IPS-18a (cell line): ENCODE results near the gene SLC4A7.
"Not testable (repeated sequence)": the region's sequence is repeated elsewhere in the genome, so short reads cannot be mapped to it uniquely, and the experiment has no call there.

Source experiments
- H3K27ac ChIP-seq: one replicate; pipeline ENCODE4 v1.5.1; 2013; ENCODE audit warnings: low read length
- H3K27me3 ChIP-seq: one replicate; pipeline ENCODE4 v1.6.1; 2013; ENCODE audit warnings: mild to moderate bottlenecking, low read length; ENCODE audit not compliant: control insufficient read depth, insufficient read depth
- H3K36me3 ChIP-seq: one replicate; pipeline ENCODE4 v1.6.1; 2013; ENCODE audit warnings: low read depth, low read length; ENCODE audit not compliant: control insufficient read depth
- H3K4me1 ChIP-seq: one replicate; pipeline ENCODE4 v1.6.1; 2013; ENCODE audit warnings: low read depth, low read length; ENCODE audit not compliant: control insufficient read depth
- H3K4me3 ChIP-seq: one replicate; pipeline ENCODE4 v1.5.1; 2013; ENCODE audit warnings: low read length
- H3K9ac ChIP-seq: one replicate; pipeline ENCODE4 v1.6.1; 2013; ENCODE audit warnings: mild to moderate bottlenecking, low read length, moderate library complexity
- H3K9me3 ChIP-seq: one replicate; pipeline ENCODE4 v1.6.1; 2013; ENCODE audit warnings: low read depth, low read length; ENCODE audit not compliant: control insufficient read depth

Gene SLC4A7

DNA sequence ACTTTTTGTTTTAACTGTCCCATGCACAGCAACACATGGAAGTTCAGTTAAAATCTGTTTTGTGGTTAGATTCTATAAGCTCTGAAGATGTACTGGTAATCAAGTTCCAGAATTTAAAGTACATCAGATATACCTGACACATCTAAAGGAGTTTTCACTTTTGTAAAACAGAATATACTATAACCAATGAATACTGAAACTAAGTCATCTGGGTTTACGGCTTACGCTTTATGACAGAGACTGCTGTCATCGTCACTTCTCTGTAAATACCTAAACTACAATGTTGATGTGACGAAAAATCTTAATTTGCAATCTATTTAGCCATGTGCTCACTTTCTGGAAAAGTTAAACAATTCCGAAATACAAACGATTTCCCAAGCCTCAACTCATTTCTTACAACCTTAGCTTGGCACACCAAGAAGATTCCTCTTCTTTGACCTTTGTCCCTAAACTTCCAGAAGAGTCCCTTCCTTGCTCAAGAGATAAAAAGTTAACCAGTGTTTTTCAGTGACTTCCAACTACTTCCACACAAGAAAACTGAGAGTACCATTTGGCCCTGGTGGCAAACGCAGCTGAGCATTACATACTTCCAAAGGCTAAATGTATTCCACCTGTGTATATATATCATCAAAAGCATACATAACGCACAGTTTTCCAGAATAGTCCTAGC lies 58.2 kb downstream of the SLC4A7 start:
- no peak overlapping the region for H3K27ac ChIP-seq
- H3K27me3 ChIP-seq: no peaks in the 10 kb centered on the region
- no peak overlapping the region for H3K4me3 ChIP-seq
- no peak overlapping the region for H3K9ac ChIP-seq
- H3K4me1 ChIP-seq: no peaks in the 10 kb centered on the region
- H3K9me3 ChIP-seq: no peaks in the 10 kb centered on the region
- H3K36me3 ChIP-seq: peaks cover 46% of the 10 kb centered on the region

DNA sequence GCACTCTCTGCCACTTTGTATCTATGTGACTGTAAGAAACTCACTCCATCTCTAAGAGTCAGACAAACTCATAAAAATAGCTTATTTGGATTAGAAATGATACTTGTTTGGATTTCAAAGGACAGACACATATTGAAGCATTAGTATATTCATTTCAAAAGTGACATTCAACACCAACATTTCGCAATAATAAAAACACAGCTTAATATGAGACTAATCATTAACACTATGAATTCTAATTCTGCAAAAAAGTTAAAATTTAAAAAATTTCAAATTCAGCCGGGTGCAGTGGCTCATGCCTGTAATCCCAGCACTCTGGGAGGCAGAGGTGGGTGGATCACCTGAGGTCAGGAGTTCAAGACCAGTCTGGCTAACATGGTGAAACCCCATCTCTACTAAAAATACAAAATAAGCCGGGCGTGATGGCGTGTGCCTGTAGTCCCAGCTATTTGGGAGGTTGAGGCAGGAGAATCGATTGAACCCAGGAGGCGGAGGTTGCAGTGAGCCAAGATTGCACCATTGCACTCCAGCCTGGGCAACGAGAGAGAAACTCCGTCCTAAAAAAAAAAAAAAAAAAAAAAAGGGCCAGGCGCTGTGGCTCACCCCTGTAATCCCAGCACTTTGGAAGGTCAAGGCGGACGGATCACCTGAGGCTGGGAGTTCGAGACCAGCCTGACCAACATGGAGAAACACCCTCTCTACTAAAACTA lies 59.2 kb downstream of the SLC4A7 start:
- H3K27me3 ChIP-seq, H3K9me3 ChIP-seq, H3K4me1 ChIP-seq, H3K4me3 ChIP-seq, H3K9ac ChIP-seq, H3K27ac ChIP-seq: not testable (repeated sequence)
- H3K36me3 ChIP-seq: peaks cover 53% of the 10 kb centered on the region

DNA sequence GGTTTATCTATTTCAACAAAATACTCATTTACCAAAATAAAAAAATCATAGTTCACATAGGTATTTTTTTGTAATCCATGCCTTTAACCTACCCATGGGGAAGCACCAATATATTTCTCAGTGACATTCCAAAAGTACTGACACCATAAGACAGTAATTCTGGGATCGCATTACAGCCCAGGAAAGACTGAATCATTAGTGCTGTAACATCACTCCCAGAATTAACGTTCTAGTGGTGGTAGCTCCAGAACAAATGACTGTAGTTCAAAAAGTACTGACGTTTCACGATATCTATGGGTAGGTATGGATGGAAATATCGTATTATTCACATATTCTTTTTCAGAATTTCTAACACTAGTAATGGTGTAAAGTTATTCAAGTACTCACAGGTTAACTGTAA lies 60.7 kb downstream of the SLC4A7 start:
- Histone ChIP-seq H3K9ac (no peak overlapping the region), H3K4me1 (no peaks in the 10 kb centered on the region), H3K27ac (no peak overlapping the region), H3K9me3 (no peaks in the 10 kb centered on the region), H3K4me3 (no peak overlapping the region), H3K27me3 (no peaks in the 10 kb centered on the region), H3K36me3 (peaks cover 64% of the 10 kb centered on the region)

DNA sequence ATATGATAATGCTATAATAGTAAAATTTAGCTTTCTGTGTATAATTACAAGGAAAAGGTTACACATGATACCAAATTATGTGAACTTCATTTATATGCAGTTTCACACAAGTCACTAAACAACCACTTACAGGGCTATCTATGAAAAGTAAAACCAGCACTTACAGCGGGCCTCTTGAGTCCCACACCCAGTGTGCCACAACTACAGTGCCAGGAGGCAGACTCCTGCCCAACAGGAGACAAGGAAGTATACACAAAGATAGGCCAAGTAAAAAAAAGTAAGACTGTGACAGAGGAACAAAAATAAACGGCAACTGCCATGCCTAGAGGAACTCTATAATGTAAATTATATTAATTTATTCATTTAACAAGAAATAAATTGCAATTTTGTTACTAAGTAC lies 61.6 kb downstream of the SLC4A7 start:
- Histone ChIP-seq H3K36me3 (peaks cover 68% of the 10 kb centered on the region), H3K9me3 (no peaks in the 10 kb centered on the region)

DNA sequence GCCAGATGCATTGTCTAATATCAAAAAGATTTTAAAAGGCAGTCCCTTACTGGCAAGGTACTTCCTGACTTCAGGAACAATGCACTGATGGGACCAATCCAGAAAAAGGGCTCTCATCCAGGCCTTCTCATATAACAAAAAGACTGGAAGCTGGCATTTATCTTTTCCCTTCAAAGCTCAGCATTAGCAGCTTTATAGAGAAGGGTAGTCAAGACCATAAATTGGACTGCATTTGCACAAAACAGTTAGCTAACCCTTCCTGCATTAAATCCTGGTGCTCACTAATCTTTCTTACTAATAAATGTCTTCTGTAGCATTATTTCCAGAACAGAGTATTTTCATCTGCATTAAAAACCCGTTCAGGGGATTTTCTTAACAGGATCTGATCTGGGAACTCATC lies 69.0 kb downstream of the SLC4A7 start:
- Histone ChIP-seq H3K9ac (no peak overlapping the region), H3K36me3 (peaks cover 63% of the 10 kb centered on the region), H3K4me3 (no peak overlapping the region), H3K9me3 (no peaks in the 10 kb centered on the region), H3K4me1 (no peaks in the 10 kb centered on the region), H3K27me3 (no peaks in the 10 kb centered on the region), H3K27ac (no peak overlapping the region)

More for the DNA sequence above, 61.6 kb downstream of the SLC4A7 start:
- Histone ChIP-seq H3K27me3 (no peaks in the 10 kb centered on the region), H3K27ac (no peak overlapping the region), H3K9ac (no peak overlapping the region), H3K4me3 (no peak overlapping the region), H3K4me1 (no peaks in the 10 kb centered on the region)

DNA sequence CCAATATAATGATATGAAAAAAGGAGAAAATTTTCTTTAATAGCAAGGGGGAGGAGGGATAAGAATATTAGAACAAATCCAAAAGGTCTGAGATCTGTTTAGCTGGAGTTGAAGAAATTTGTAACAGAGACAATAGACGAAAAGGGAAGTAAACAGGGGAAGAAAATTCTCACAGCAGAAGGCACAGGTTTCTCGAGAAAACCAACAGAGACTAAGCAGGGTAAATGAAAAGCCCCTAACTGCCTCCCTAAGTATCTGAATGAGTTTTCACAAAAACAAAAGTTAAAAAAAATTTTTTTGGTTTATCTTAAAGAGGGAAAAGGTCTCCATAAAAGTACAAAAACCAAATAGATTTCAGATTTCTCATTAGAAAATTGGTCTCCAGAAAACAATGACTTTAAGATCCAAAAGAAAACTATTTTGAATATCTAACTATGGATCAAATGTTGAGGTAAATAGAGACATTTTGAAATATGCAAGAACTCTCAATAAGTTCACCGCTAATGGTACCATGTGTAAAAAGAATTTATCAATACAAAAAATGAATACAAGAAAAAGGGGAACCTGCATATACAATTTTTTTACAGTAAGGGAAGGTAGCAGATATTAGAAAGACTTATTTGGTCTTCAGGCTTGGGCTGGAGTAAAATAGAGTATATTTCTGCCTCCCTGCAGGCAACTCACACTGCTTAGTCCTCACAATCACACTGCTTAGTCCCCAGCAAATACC lies 91.1 kb downstream of the SLC4A7 start:
- no peaks in the 10 kb centered on the region for H3K4me1 ChIP-seq
- H3K27ac ChIP-seq: no peak overlapping the region
- H3K4me3 ChIP-seq: no peak overlapping the region
- H3K36me3 ChIP-seq: peaks cover 69% of the 10 kb centered on the region
- no peaks in the 10 kb centered on the region for H3K27me3 ChIP-seq
- no peak overlapping the region for H3K9ac ChIP-seq
- no peaks in the 10 kb centered on the region for H3K9me3 ChIP-seq

DNA sequence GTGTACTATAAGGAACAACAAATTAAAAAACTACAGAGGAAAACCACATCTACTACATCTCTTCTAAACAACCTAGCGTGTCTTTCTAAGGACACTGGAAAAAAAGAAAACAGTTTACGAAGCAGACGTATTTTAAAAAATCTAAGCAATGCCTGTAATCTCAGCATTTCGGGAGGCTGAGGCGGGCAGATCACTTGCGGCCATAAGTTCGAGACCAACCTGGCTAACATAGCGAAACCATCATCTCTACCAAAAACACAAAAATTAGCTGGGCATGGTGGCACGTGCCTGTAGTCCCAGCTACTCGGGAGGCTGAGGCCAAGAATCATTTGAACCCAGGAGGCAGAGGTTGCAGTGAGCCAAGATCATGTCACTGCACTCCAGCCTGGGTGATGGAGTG lies 91.8 kb downstream of the SLC4A7 start:
- H3K27ac ChIP-seq, H3K4me3 ChIP-seq, H3K9ac ChIP-seq, H3K27me3 ChIP-seq, H3K4me1 ChIP-seq, H3K9me3 ChIP-seq: not testable (repeated sequence)
- peaks cover 64% of the 10 kb centered on the region for H3K36me3 ChIP-seq

DNA sequence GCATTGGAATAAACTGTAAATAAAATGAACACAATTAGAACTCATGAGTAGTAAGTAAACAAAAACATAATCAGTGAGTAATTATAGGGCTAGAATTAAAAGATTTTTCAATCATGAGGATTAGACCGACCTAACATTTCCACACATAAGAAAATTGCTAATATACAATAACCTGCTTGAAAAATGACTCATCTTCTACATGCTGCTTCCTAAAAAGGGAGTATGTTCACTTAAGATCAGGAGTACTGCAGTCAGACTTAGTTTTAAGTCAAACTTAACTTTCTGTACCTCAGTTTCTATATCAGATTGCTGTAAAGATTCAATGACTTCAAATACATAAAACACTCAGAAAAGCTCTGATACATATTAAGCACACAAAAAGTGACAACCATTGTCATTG lies 92.4 kb downstream of the SLC4A7 start:
- Histone ChIP-seq H3K36me3 (peaks cover 66% of the 10 kb centered on the region), H3K4me1 (peaks cover 3% of the 10 kb centered on the region), H3K27ac (no peak overlapping the region)

DNA sequence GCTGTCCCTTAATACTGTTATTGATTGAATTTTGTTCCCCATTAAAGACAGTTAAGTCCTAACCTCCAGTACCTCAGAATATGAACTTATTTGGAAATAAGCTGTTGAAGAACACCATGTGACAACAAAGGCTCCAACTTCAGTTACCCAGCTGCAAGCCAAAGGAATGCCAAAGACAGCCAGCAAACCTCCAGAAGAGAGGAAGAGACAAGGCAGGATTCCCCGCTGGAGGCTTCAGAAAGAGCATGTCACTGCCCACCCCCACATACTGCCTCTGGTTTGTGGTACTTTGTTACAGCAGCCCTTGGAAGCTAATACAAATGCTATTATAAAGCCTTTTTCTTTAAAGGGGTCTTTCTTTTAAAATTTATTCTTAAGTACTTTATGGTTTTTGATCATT lies 96.6 kb downstream of the SLC4A7 start:
- H3K27me3 ChIP-seq: no peaks in the 10 kb centered on the region
- H3K4me1 ChIP-seq: peaks cover 3% of the 10 kb centered on the region
- H3K27ac ChIP-seq: no peak overlapping the region
- H3K4me3 ChIP-seq: no peak overlapping the region
- H3K9ac ChIP-seq: no peak overlapping the region
- H3K9me3 ChIP-seq: no peaks in the 10 kb centered on the region
- H3K36me3 ChIP-seq: peaks cover 74% of the 10 kb centered on the region

More for the DNA sequence above, 92.4 kb downstream of the SLC4A7 start:
- no peak overlapping the region for H3K9ac ChIP-seq
- no peaks in the 10 kb centered on the region for H3K27me3 ChIP-seq
- no peaks in the 10 kb centered on the region for H3K9me3 ChIP-seq
- no peak overlapping the region for H3K4me3 ChIP-seq

DNA sequence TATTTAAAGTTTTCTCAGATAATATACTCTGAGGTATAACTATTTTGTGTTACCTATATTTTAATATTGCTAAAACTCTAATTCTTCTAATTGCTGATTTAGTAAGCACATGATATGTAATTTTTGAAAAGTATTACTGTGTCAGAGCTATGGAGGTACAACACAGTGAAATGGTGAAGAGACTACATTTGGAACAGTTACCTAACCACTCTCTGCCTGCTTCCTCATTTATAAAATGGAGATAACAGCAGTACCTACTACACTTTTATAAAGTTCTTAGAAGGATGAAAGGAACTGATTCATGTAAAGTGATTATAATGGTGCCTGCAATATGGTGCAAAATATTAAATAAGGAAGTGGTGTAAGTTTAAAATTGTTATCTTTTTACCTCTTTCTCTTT lies 98.7 kb downstream of the SLC4A7 start:
- Histone ChIP-seq H3K27me3 (no peaks in the 10 kb centered on the region), H3K36me3 (peaks cover 74% of the 10 kb centered on the region), H3K4me1 (peaks cover 3% of the 10 kb centered on the region), H3K4me3 (no peak overlapping the region), H3K9me3 (no peaks in the 10 kb centered on the region), H3K27ac (no peak overlapping the region), H3K9ac (no peak overlapping the region)

DNA sequence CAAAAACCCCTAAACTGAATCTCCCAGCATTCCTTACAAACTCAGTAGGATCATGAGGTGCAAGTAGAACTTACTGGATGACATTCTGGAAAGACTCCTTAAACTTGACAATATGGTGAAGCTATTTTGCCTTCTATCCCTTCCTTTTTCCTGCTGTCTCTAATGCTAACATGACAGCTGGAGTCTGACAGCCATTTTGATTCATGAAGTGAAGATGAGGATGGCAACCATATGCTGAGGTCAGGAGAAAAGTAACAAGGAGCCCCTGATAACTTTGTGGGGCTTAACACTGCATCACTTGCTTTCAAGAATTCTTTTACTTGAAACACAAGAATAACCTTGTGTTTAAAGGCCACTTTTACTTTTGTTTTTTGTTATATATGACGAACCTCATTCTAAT lies 100.0 kb downstream of the SLC4A7 start:
- H3K27me3 ChIP-seq: no peaks in the 10 kb centered on the region
- H3K9ac ChIP-seq: no peak overlapping the region
- H3K4me3 ChIP-seq: no peak overlapping the region
- H3K9me3 ChIP-seq: no peaks in the 10 kb centered on the region
- H3K4me1 ChIP-seq: peaks cover 3% of the 10 kb centered on the region
- peaks cover 69% of the 10 kb centered on the region for H3K36me3 ChIP-seq
- no peak overlapping the region for H3K27ac ChIP-seq
